Astrocyte (in vitro differentiated cells and primary cell): ENCODE data around the gene S100A1. TPM values are rescaled to one million over a fixed set of nuclear protein-coding genes. Genes with fewer than 3 reads are reported as not detected.

Source experiments
- DNase-seq: peaks from one replicate; pipeline ENCODE4 v3.0.0-alpha.2; 2010; ENCODE audit warnings: low read depth
- FAIRE-seq: peaks from 2 replicates; lab custom pipeline; 2011; peaks lifted over from hg19 to GRCh38; lab: Jason Lieb, UNC
- H2AFZ ChIP-seq: 2 replicates; pipeline ENCODE4 v1.6.0; 2012; ENCODE audit warnings: low read depth, low read length, inconsistent platforms
- H3K27ac ChIP-seq: 2 replicates; pipeline ENCODE4 v1.5.1; 2011; ENCODE audit warnings: low read depth, low read length, inconsistent platforms
- H3K27me3 ChIP-seq: 2 replicates; pipeline ENCODE4 v1.6.0; 2011; ENCODE audit warnings: low read length, inconsistent platforms; ENCODE audit not compliant: insufficient read depth
- H3K36me3 ChIP-seq: 2 replicates; pipeline ENCODE4 v1.5.1; 2011; ENCODE audit warnings: low read length, inconsistent platforms; ENCODE audit not compliant: insufficient read depth
- H3K4me1 ChIP-seq: 2 replicates; pipeline ENCODE4 v1.5.1; 2011; ENCODE audit warnings: low read length, inconsistent platforms; ENCODE audit not compliant: insufficient read depth
- H3K4me2 ChIP-seq: 2 replicates; pipeline ENCODE4 v1.6.0; 2012; ENCODE audit warnings: low read length, inconsistent platforms
- H3K4me3 ChIP-seq: 2 replicates; pipeline ENCODE4 v1.5.1; 2011; ENCODE audit warnings: low read depth, mild to moderate bottlenecking, low read length, inconsistent platforms; ENCODE audit not compliant: insufficient read depth
- H3K79me2 ChIP-seq: 2 replicates; pipeline ENCODE4 v1.6.0; 2012; ENCODE audit warnings: mild to moderate bottlenecking, low read length, inconsistent platforms; ENCODE audit not compliant: insufficient read depth
- H3K9ac ChIP-seq: 2 replicates; pipeline ENCODE4 v1.6.0; 2012; ENCODE audit warnings: mild to moderate bottlenecking, low read length, inconsistent platforms
- H3K9me3 ChIP-seq: 2 replicates; pipeline ENCODE4 v1.5.1; 2012; ENCODE audit warnings: low read depth, mild to moderate bottlenecking, low read length, inconsistent platforms; ENCODE audit not compliant: insufficient read depth
- H4K20me1 ChIP-seq: 2 replicates; pipeline ENCODE4 v1.6.0; 2012; ENCODE audit warnings: low read length, inconsistent platforms; ENCODE audit not compliant: insufficient read depth
- H3K27ac Mint-ChIP-seq: one replicate; pipeline ENCODE4 v1.8.0; 2021; ENCODE audit warnings: mild to moderate bottlenecking, mixed read lengths; ENCODE audit not compliant: unreplicated experiment
- H3K27me3 Mint-ChIP-seq: one replicate; pipeline ENCODE4 v1.8.0; 2021; ENCODE audit warnings: low read depth, mixed read lengths; ENCODE audit not compliant: unreplicated experiment
- H3K36me3 Mint-ChIP-seq: one replicate; pipeline ENCODE4 v1.8.0; 2021; ENCODE audit warnings: low read depth, mixed read lengths; ENCODE audit not compliant: unreplicated experiment
- H3K4me1 Mint-ChIP-seq: one replicate; pipeline ENCODE4 v1.8.0; 2021; ENCODE audit warnings: low read depth, mixed read lengths; ENCODE audit not compliant: unreplicated experiment
- H3K4me3 Mint-ChIP-seq: one replicate; pipeline ENCODE4 v1.8.0; 2021; ENCODE audit warnings: mild to moderate bottlenecking, moderate library complexity, mixed read lengths; ENCODE audit not compliant: unreplicated experiment
- H3K9me3 Mint-ChIP-seq: one replicate; pipeline ENCODE4 v1.8.0; 2021; ENCODE audit warnings: mild to moderate bottlenecking, mixed read lengths; ENCODE audit not compliant: unreplicated experiment
- EZH2 ChIP-seq: IDR thresholded peaks from 2 replicates; pipeline ENCODE4 v1.6.1; 2012; ENCODE audit warnings: mild to moderate bottlenecking, low read length, inconsistent platforms; ENCODE audit not compliant: insufficient read depth
- total RNA-seq: library from RNA; stranded (reverse); gene quantifications from 2 replicates; pipeline ENCODE4 v1.2.1, GENCODE V29; 2021
- TF ChIP-seq, protein P1 (sequence below): IDR thresholded peaks from 2 replicates; pipeline ENCODE4 v1.5.1; 2011; ENCODE audit warnings: low read depth, mild to moderate bottlenecking, inconsistent platforms, low read length, moderate library complexity; ENCODE audit not compliant: insufficient read depth

Gene S100A1
- total RNA-seq, 1 donor from 2014 or later: 1.7 TPM

DNA sequence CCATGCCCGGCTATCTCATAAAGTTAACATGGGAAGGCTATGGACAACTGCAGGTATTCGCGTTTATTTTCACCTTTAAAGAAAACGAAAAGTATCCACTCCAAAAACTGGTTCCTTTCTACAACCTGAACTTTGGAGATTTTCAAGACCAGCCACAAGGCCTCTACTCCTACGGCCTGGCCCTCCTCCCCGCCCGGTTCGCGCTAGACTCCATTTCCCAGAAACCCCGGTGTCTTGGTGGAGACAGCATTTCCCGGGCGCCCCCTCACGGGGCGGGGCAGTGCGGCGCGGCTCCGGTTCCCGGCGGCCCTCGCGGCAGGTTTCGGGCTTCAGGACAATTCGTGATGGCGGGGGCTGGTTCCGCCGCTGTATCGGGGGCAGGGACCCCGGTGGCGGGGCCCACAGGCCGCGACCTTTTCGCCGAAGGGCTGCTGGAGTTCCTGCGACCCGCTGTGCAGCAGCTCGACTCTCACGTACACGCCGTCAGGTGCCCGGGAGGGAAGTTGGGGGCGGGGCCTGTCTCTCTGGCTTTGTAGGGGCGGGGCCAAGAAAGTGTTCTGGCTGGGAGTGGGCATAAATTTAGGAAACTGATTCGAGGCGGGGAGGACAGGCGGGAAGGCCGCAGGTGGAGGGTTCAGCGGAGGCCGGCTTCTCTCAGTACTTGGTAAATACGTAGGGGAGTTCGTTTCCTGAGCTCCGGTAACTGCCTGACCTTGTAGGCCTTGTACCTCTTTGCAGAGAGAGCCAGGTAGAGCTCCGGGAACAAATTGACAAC lies 30.4 kb downstream of the S100A1 start, which contains the start of gene SNAPIN:
Gene SNAPIN, plus strand, starts transcription at position 304 of the 775 bp plus-strand sequence. Its CDS starts 41 bp downstream, at position 345.
- no peak for FAIRE-seq

DNA sequence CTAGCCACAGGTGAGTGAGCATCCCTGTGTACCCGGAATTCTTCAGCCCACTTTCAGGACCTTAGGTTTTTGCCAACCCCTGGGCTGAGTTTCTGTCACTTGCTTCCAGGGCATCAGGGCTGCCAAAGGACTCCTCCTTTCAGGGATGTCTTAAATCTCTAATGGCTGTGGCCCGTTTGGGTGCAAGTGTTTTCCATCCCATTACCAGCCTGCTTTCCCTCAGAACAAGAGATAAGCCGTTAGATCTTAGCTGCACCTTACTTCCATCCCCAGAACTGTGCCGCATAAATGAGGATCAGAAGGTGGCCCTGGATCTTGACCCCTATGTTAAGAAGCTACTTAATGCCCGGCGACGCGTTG lies 30.9 kb downstream of the S100A1 start:
- peak overlapping the region; percentile 93 for H3K4me2 ChIP-seq
- peak overlapping the region; percentile 92 for H3K9ac ChIP-seq
- H3K27ac ChIP-seq: peak overlapping the region; percentile 80
- TF ChIP-seq, protein P1, sequence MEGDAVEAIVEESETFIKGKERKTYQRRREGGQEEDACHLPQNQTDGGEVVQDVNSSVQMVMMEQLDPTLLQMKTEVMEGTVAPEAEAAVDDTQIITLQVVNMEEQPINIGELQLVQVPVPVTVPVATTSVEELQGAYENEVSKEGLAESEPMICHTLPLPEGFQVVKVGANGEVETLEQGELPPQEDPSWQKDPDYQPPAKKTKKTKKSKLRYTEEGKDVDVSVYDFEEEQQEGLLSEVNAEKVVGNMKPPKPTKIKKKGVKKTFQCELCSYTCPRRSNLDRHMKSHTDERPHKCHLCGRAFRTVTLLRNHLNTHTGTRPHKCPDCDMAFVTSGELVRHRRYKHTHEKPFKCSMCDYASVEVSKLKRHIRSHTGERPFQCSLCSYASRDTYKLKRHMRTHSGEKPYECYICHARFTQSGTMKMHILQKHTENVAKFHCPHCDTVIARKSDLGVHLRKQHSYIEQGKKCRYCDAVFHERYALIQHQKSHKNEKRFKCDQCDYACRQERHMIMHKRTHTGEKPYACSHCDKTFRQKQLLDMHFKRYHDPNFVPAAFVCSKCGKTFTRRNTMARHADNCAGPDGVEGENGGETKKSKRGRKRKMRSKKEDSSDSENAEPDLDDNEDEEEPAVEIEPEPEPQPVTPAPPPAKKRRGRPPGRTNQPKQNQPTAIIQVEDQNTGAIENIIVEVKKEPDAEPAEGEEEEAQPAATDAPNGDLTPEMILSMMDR: no peak
- TF ChIP-seq EZH2: no peak
- H3K36me3 ChIP-seq: peaks cover 29% of the 10 kb centered on the region
- Mint-ChIP-seq H3K4me1 (peaks cover 12% of the 10 kb centered on the region), H3K36me3 (peaks cover 4% of the 10 kb centered on the region), H3K9me3 (no peaks in the 10 kb centered on the region), H3K27me3 (no peaks in the 10 kb centered on the region), H3K4me3 (peak overlapping the region; percentile 98), H3K27ac (peak overlapping the region; percentile 95)
- H3K4me3 ChIP-seq: peak overlapping the region; percentile 93
- no peak for FAIRE-seq
- no peaks in the 10 kb centered on the region for H3K9me3 ChIP-seq
- H4K20me1 ChIP-seq: peaks cover 22% of the 10 kb centered on the region
- DNase-seq: no peak
- H3K79me2 ChIP-seq: peaks cover 15% of the 10 kb centered on the region
- H3K4me1 ChIP-seq: peaks cover 9% of the 10 kb centered on the region
- H3K27me3 ChIP-seq: no peaks in the 10 kb centered on the region
- peak overlapping the region; percentile 87 for H2AFZ ChIP-seq

More for the DNA sequence above, 30.4 kb downstream of the S100A1 start, which contains the start of gene SNAPIN:
- Histone ChIP-seq H3K9ac (peak within 1 kb of the TSS; percentile 92), H3K79me2 (peaks cover 15% of the 10 kb centered on the region), H2AFZ (peak within 1 kb of the TSS; percentile 87), H3K27ac (peak within 1 kb of the TSS; percentile 80), H4K20me1 (peaks cover 22% of the 10 kb centered on the region), H3K27me3 (no peaks in the 10 kb centered on the region), H3K4me1 (peaks cover 9% of the 10 kb centered on the region), H3K4me2 (peak within 1 kb of the TSS; percentile 93), H3K4me3 (peak within 1 kb of the TSS; percentile 93), H3K9me3 (no peaks in the 10 kb centered on the region), H3K36me3 (peaks cover 23% of the 10 kb centered on the region)
- H3K9me3 Mint-ChIP-seq: peaks cover 2% of the 10 kb centered on the region
- peak within 1 kb of the TSS; percentile 95 for H3K27ac Mint-ChIP-seq
- peaks cover 12% of the 10 kb centered on the region for H3K4me1 Mint-ChIP-seq
- peak; percentile 71 for DNase-seq
- H3K4me3 Mint-ChIP-seq: peak within 1 kb of the TSS; percentile 98
- TF ChIP-seq, protein P1: no peak
- no peak for TF ChIP-seq EZH2
- H3K27me3 Mint-ChIP-seq: no peaks in the 10 kb centered on the region
- H3K36me3 Mint-ChIP-seq: peaks cover 2% of the 10 kb centered on the region

DNA sequence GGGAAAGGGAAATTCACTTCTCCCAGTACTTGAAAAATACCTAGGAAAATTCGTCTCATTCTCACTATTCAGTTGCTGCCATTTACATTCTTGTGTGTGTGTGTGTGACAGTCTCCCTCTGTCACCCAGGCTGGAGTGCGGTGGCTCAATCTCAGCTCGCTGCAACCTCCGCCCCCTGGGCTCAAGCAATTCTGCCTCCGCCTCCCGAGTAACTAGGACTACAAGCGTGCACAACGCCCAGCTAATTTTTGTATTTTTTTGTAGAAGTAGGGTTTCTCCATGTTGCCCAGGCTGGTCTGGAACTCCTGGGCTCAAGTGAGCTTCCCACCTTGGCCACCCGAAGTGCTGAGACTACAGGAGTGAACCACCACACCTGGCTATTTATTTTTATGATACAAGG lies 31.4 kb downstream of the S100A1 start:
- Histone ChIP-seq H3K36me3 (peaks cover 33% of the 10 kb centered on the region), H3K27me3 (no peaks in the 10 kb centered on the region), H4K20me1 (peaks cover 23% of the 10 kb centered on the region), H3K9ac (peak overlapping the region; percentile 92), H3K4me1 (peaks cover 9% of the 10 kb centered on the region), H3K27ac (no peak overlapping the region), H3K9me3 (no peaks in the 10 kb centered on the region), H3K79me2 (peaks cover 15% of the 10 kb centered on the region), H2AFZ (no peak overlapping the region), H3K4me3 (peak overlapping the region; percentile 93), H3K4me2 (peak overlapping the region; percentile 93)
- H3K4me1 Mint-ChIP-seq: peaks cover 12% of the 10 kb centered on the region
- H3K27ac Mint-ChIP-seq: peak overlapping the region; percentile 95
- H3K27me3 Mint-ChIP-seq: no peaks in the 10 kb centered on the region
- TF ChIP-seq EZH2: no peak
- TF ChIP-seq, protein P1: no peak
- peaks cover 4% of the 10 kb centered on the region for H3K36me3 Mint-ChIP-seq
- H3K4me3 Mint-ChIP-seq: peak overlapping the region; percentile 98
- FAIRE-seq (no peak), DNase-seq (no peak)
- H3K9me3 Mint-ChIP-seq: no peaks in the 10 kb centered on the region
